Measurements from ENCODE around the gene ARL6IP1.

Gene ARL6IP1

GRCh38 chr16:18788828-18789514, 12.4 kb downstream of the ARL6IP1 start:
- peaks cover 42% of the 10 kb centered on the region for H3K36me3 ChIP-seq (replicated peaks; ENCODE audit: insufficient read depth, low read length)
- peak overlapping the region; percentile 97 for H3K4me3 ChIP-seq (ENCODE audit: low read length)
- H3K27me3 ChIP-seq (replicated peaks; ENCODE audit: insufficient read depth, low read length), result no peaks in the 10 kb centered on the region
- H3K9me3 ChIP-seq (replicated peaks; ENCODE audit: insufficient read depth, low read length), result no peaks in the 10 kb centered on the region
- peaks cover 62% of the 10 kb centered on the region for H3K79me2 ChIP-seq (ENCODE audit: low read length)
- H3K27ac ChIP-seq (ENCODE audit: low read length), result peak overlapping the region; percentile 72; the same call in 1 of the 2 replicates
- H2AFZ ChIP-seq (ENCODE audit: low read length), result no peak overlapping the region
- H3K9me2 ChIP-seq (replicated peaks; ENCODE audit: insufficient read depth, low read length), result no peaks in the 10 kb centered on the region
- peak overlapping the region; percentile 97 for H3K9ac ChIP-seq (ENCODE audit: low read length)
- peak overlapping the region; percentile 95 for H3K4me2 ChIP-seq (ENCODE audit: low read depth, low read length)
- H3K4me1 ChIP-seq (ENCODE audit: low read length), result peaks cover 28% of the 10 kb centered on the region
- no peak for TF ChIP-seq EZH2 (optimal IDR thresholded peaks at IDR 0.05; ENCODE audit: low read depth, low read length)
- TF ChIP-seq CTCF (IDR thresholded peaks at IDR 0.05; ENCODE audit: low read length), result no peak
- TF ChIP-seq EZH2phosphoT487 (IDR thresholded peaks at IDR 0.05; ENCODE audit: low read length), result no peak
- peaks cover 51% of the 10 kb centered on the region for H4K20me1 ChIP-seq (ENCODE audit: insufficient read depth, low read length)
- DNase-seq, result peak; percentile 21
- peaks cover 62% of the 10 kb centered on the region for H3F3A ChIP-seq (ENCODE audit: insufficient read depth, low read length)

- TF ChIP-seq EZH2 (optimal IDR thresholded peaks at IDR 0.05; ENCODE audit: low read depth, low read length) (no peak), EZH2phosphoT487 (IDR thresholded peaks at IDR 0.05; ENCODE audit: low read length) (no peak)
- Histone ChIP-seq H3K79me2 (ENCODE audit: low read length) (peaks cover 77% of the 10 kb centered on the region), H3K4me3 (ENCODE audit: low read length) (no peak overlapping the region), H4K20me1 (ENCODE audit: insufficient read depth, low read length) (peaks cover 61% of the 10 kb centered on the region), H3K4me1 (ENCODE audit: low read length) (peaks cover 28% of the 10 kb centered on the region), H3K27me3 (replicated peaks; ENCODE audit: insufficient read depth, low read length) (no peaks in the 10 kb centered on the region), H3K9ac (ENCODE audit: low read length) (no peak overlapping the region), H3F3A (ENCODE audit: insufficient read depth, low read length) (peaks cover 51% of the 10 kb centered on the region), H3K36me3 (replicated peaks; ENCODE audit: insufficient read depth, low read length) (peaks cover 53% of the 10 kb centered on the region), H3K4me2 (ENCODE audit: low read depth, low read length) (peak overlapping the region; percentile 24; the same call in 1 of the 2 replicates), H3K9me3 (replicated peaks; ENCODE audit: insufficient read depth, low read length) (no peaks in the 10 kb centered on the region), H3K27ac (ENCODE audit: low read length) (no peak overlapping the region), H2AFZ (ENCODE audit: low read length) (no peak overlapping the region), H3K9me2 (replicated peaks; ENCODE audit: insufficient read depth, low read length) (no peaks in the 10 kb centered on the region)
- DNase-seq, result no peak
Measured at GRCh38 chr16:18784917-18785623, 16.3 kb downstream of the ARL6IP1 start.

DNA sequence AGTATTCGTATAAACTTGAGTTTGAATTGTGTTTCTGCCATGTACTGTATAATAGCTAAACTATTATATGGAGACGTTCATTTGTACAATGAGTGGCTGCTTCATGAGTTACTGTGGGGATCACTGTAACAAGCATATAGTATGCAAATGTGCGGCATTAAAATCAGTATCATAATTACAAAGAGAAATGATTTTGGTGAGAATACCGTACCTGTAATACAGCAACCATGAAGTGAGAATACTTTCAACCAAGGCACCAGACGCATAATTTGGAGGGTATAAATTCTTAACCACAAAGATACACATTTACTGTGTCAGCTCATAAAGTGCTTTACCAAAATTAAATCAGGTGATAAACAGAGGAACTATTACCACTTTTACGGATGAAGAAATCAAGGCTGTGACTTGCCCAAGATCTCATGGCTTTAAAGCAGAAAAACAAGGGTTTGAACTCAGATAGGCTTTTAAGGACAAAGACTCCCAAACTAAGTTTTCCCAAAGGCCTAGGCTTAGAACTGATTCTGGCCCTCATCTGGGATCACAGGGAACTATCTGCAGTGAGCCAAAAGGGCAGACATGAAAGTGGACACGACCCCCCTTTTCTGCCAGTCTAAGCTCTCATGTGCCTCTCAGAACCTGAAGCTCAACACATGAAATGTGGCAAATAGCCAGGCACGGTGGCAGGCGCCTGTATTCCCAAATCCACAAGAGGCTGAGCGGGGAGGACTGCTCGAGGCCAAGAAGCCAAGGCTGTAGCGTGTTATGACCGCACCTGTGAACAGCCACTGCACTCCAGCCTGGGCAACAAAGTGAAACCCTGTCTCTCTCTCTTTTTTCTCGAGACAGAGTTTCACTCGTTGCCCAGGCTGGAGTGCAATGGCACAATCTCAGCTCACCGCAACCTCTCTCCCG, 17.7 kb downstream of the ARL6IP1 start:
- Histone ChIP-seq H3K27me3 (replicated peaks; ENCODE audit: insufficient read depth, low read length) (no peaks in the 10 kb centered on the region), H3K9me2 (replicated peaks; ENCODE audit: insufficient read depth, low read length) (no peaks in the 10 kb centered on the region), H3K4me1 (ENCODE audit: low read length) (peaks cover 26% of the 10 kb centered on the region), H4K20me1 (ENCODE audit: insufficient read depth, low read length) (peaks cover 56% of the 10 kb centered on the region), H3K79me2 (ENCODE audit: low read length) (peaks cover 63% of the 10 kb centered on the region), H3K9me3 (replicated peaks; ENCODE audit: insufficient read depth, low read length) (no peaks in the 10 kb centered on the region), H3F3A (ENCODE audit: insufficient read depth, low read length) (peaks cover 40% of the 10 kb centered on the region), H2AFZ (ENCODE audit: low read length) (no peak overlapping the region), H3K9ac (ENCODE audit: low read length) (no peak overlapping the region), H3K4me2 (ENCODE audit: low read depth, low read length) (no peak overlapping the region), H3K36me3 (replicated peaks; ENCODE audit: insufficient read depth, low read length) (peaks cover 49% of the 10 kb centered on the region), H3K27ac (ENCODE audit: low read length) (no peak overlapping the region), H3K4me3 (ENCODE audit: low read length) (no peak overlapping the region)
- TF ChIP-seq EZH2 (optimal IDR thresholded peaks at IDR 0.05; ENCODE audit: low read depth, low read length) (no peak), EZH2phosphoT487 (IDR thresholded peaks at IDR 0.05; ENCODE audit: low read length) (no peak), CTCF (IDR thresholded peaks at IDR 0.05; ENCODE audit: low read length) (no peak)
- DNase-seq, result no peak
